Keratinocyte (primary cell): ENCODE results near the gene ANKRD6. TPM values are rescaled to one million over a fixed set of nuclear protein-coding genes. Genes with fewer than 3 reads are reported as not detected.

Experiments
- DNase-seq: peaks from one replicate; pipeline ENCODE4 v3.0.0-alpha.2; 2011; ENCODE audit warnings: low read depth, missing footprints, low spot score
- FAIRE-seq: peaks from 2 replicates; lab custom pipeline; 2011; peaks lifted over from hg19 to GRCh38; lab: Jason Lieb, UNC
- H2AFZ ChIP-seq: 2 replicates; pipeline ENCODE4 v1.6.0; 2012; ENCODE audit warnings: low read length, control low read depth, inconsistent platforms; ENCODE audit not compliant: control insufficient read depth
- H3K27ac ChIP-seq: 2 replicates; pipeline ENCODE4 v1.5.1; 2011; ENCODE audit warnings: low read length; ENCODE audit not compliant: control insufficient read depth, insufficient read depth
- H3K27me3 ChIP-seq: 3 replicates; pipeline ENCODE4 v1.6.0; 2011; ENCODE audit warnings: low read length; ENCODE audit not compliant: control insufficient read depth, insufficient read depth; ENCODE audit errors: extremely low read depth
- H3K36me3 ChIP-seq, 2 experiments: 2 replicates in 1 of 2; 3 replicates in 1 of 2; pipeline ENCODE4 v1.5.1; 2011; ENCODE audit warnings: low read length in 2 of 2, mild to moderate bottlenecking in 1 of 2; ENCODE audit not compliant: control insufficient read depth in 2 of 2, insufficient read depth in 2 of 2; ENCODE audit errors: extremely low read depth in 1 of 2
- H3K4me1 ChIP-seq: 3 replicates; pipeline ENCODE4 v1.5.1; 2011; ENCODE audit warnings: low read length; ENCODE audit not compliant: control insufficient read depth, insufficient read depth; ENCODE audit errors: extremely low read depth
- H3K4me2 ChIP-seq: 3 replicates; pipeline ENCODE4 v1.6.0; 2011; ENCODE audit warnings: low read depth, low read length; ENCODE audit not compliant: control insufficient read depth, insufficient read depth; ENCODE audit errors: extremely low read depth
- H3K4me3 ChIP-seq, 3 experiments: fragments of 200-600 bp in 1 of 3; sonication (generic) in 1 of 3; 2 replicates in 2 of 3; 3 replicates in 1 of 3; pipeline ENCODE4 v1.5.1; 2011 to 2016; ENCODE audit warnings: low read length in 3 of 3, mild to moderate bottlenecking in 3 of 3, control low read depth in 2 of 3, inconsistent platforms in 1 of 3, low read depth in 1 of 3, mixed read lengths in 1 of 3, mixed run types in 1 of 3, moderate library complexity in 1 of 3; ENCODE audit not compliant: control insufficient read depth in 2 of 3, insufficient read depth in 2 of 3; ENCODE audit errors: extremely low read depth in 1 of 3
- H3K79me2 ChIP-seq: 2 replicates; pipeline ENCODE4 v1.6.0; 2012; ENCODE audit warnings: low read length; ENCODE audit not compliant: control insufficient read depth, insufficient read depth
- H3K9ac ChIP-seq: 3 replicates; pipeline ENCODE4 v1.6.0; 2011; ENCODE audit warnings: low read length; ENCODE audit not compliant: control insufficient read depth, insufficient read depth; ENCODE audit errors: extremely low read depth
- H3K9me1 ChIP-seq: 3 replicates; pipeline ENCODE4 v1.6.0; 2011; ENCODE audit warnings: low read length; ENCODE audit not compliant: control insufficient read depth, insufficient read depth; ENCODE audit errors: extremely low read depth
- H3K9me3 ChIP-seq: 2 replicates; pipeline ENCODE4 v1.5.1; 2012; ENCODE audit warnings: low read depth, low read length; ENCODE audit not compliant: control insufficient read depth
- H4K20me1 ChIP-seq: 3 replicates; pipeline ENCODE4 v1.6.0; 2011; ENCODE audit warnings: low read length; ENCODE audit not compliant: control insufficient read depth, insufficient read depth; ENCODE audit errors: extremely low read depth
- CTCF ChIP-seq, 3 experiments: IDR thresholded peaks in 1 of 3; conservative IDR thresholded peaks in 1 of 3; optimal IDR thresholded peaks in 1 of 3; 2 replicates in 2 of 3; 3 replicates in 1 of 3; pipeline versions ENCODE3 to v1.5.1; 2011; ENCODE audit warnings: low read length in 3 of 3, mild to moderate bottlenecking in 3 of 3, moderate library complexity in 2 of 3, control low read depth in 1 of 3, inconsistent platforms in 1 of 3; ENCODE audit not compliant: insufficient read depth in 2 of 3; ENCODE audit errors: extremely low read depth in 1 of 3
- EZH2 ChIP-seq: IDR thresholded peaks from one replicate; pipeline ENCODE4 v1.6.1; 2012; ENCODE audit warnings: inconsistent platforms, mild to moderate bottlenecking, low read length, moderate library complexity
- dilution Hi-C: fragments of 300-500 bp; cut with MboI; formaldehyde crosslinking; loops from one replicate; pipeline ENCODE4 v1.7.0; 2020; ENCODE audit warnings: low sequenced_read_pairs; ENCODE audit not compliant: extremely low pct_ligation_motif_present
- polyA plus RNA-seq, 5 experiments: library from polyadenylated mRNA; depleted of rRNA in 3 of 5; stranded (reverse) in 3 of 5; stranded (forward) in 1 of 5; unstranded in 1 of 5; fragments of >200 nt; gene quantifications; 1 replicate in 1 of 5; 2 replicates in 3 of 5; 3 replicates in 1 of 5; pipeline versions ENCODE4 v1.2.1 to v1.2.3, GENCODE V29; 2011 to 2012; ENCODE audit warnings: missing spikeins in 2 of 5, low read depth in 1 of 5, low replicate concordance in 1 of 5

ANKRD6 gene
- polyA plus RNA-seq, 1 donor (not counting 4 experiments of a cell fraction or from before 2014, with no cell fraction given): 5.7 TPM

GRCh38 chr6:89616531-89616930, 183.6 kb downstream of the ANKRD6 start:
- Histone ChIP-seq H3K79me2 (no peaks in the 10 kb centered on the region), H4K20me1 (no peaks in the 10 kb centered on the region), H3K9me3 (no peaks in the 10 kb centered on the region), H3K9me1 (no peaks in the 10 kb centered on the region), H2AFZ (no peak overlapping the region), H3K4me1 (peaks cover 8% of the 10 kb centered on the region), H3K9ac (no peak overlapping the region), H3K36me3 (no peaks in the 10 kb centered on the region), H3K27ac (no peak overlapping the region), H3K4me2 (no peak overlapping the region), H3K27me3 (no peaks in the 10 kb centered on the region), H3K4me3 (no peak overlapping the region)
- DNase-seq: no peak
- TF ChIP-seq EZH2 (no peak), CTCF (optimal IDR thresholded peaks at IDR 0.05 in 1 of 3, IDR thresholded peaks at IDR 0.05 in 1 of 3, conservative IDR thresholded peaks at IDR 0.05 in 1 of 3; ENCODE audit: extremely low read depth in 1 of 3, insufficient read depth in 2 of 3, low read length in 3 of 3) (no peak)
- no peak for FAIRE-seq
- dilution Hi-C loops: no loop called here

GRCh38 chr6:89618026-89618425, 185.1 kb downstream of the ANKRD6 start:
- no peak overlapping the region for H2AFZ ChIP-seq
- no peak for FAIRE-seq
- no peaks in the 10 kb centered on the region for H4K20me1 ChIP-seq
- no peaks in the 10 kb centered on the region for H3K9me3 ChIP-seq
- dilution Hi-C loops: no loop called here
- TF ChIP-seq CTCF (optimal IDR thresholded peaks at IDR 0.05 in 1 of 3, IDR thresholded peaks at IDR 0.05 in 1 of 3, conservative IDR thresholded peaks at IDR 0.05 in 1 of 3; ENCODE audit: extremely low read depth in 1 of 3, insufficient read depth in 2 of 3, low read length in 3 of 3) (no peak), EZH2 (no peak)
- H3K4me2 ChIP-seq: no peak overlapping the region
- DNase-seq: no peak
- H3K4me1 ChIP-seq: no peaks in the 10 kb centered on the region
- H3K27ac ChIP-seq: no peak overlapping the region
- H3K27me3 ChIP-seq: no peaks in the 10 kb centered on the region
- H3K9me1 ChIP-seq: no peaks in the 10 kb centered on the region
- H3K4me3 ChIP-seq: no peak overlapping the region
- H3K36me3 ChIP-seq: peaks cover 0 to 1% of the 10 kb centered on the region in 2 experiments
- H3K79me2 ChIP-seq: no peaks in the 10 kb centered on the region
- H3K9ac ChIP-seq: no peak overlapping the region
